Mucosa of descending colon (tissue), 3 donors: ENCODE data around the gene TLL1. TPM values are rescaled to one million over a fixed set of nuclear protein-coding genes. Genes with fewer than 3 reads are reported as not detected.

Experiments used
- ATAC-seq: fragments of 200-7000 bp; cut with Tn5 transposase; one replicate; pipeline ENCODE4 v1.9.1; 2020; ENCODE audit warnings: mild to moderate bottlenecking, moderate library complexity
- DNase-seq, 3 donors: peaks; one replicate each; pipeline ENCODE4 v3.0.0-alpha.2; 2020
- H3K36me3 ChIP-seq: fragments of 200-600 bp; one replicate; pipeline ENCODE4 v1.8.0; 2021; ENCODE audit warnings: low read depth, mild to moderate bottlenecking
- H3K4me1 ChIP-seq: fragments of 200-600 bp; one replicate; pipeline ENCODE4 v1.8.0; 2021; ENCODE audit warnings: low read depth, mild to moderate bottlenecking
- H3K4me3 ChIP-seq: fragments of 200-600 bp; one replicate; pipeline ENCODE4 v1.8.0; 2021; ENCODE audit warnings: mild to moderate bottlenecking
- H3K9me3 ChIP-seq: fragments of 200-600 bp; one replicate; pipeline ENCODE4 v1.8.0; 2021; ENCODE audit warnings: mild to moderate bottlenecking
- intact Hi-C, 2 donors: fragments of 100-400 bp; cut with DNase I in 1 of 2; cut with micrococcal nuclease in 1 of 2; formaldehyde crosslinking; loops; one replicate each; pipeline versions ENCODE4 v1.11.0 to v1.11.1; 2022; cut with DNase I, micrococcal nuclease
- total RNA-seq, 3 donors: library from RNA; stranded (reverse); fragmentation: NEBNext Ultra II Directional in 2 of 3; extraction: Animal tissue kit (Norgen Biotek cat#: 25700) in 2 of 3; gene quantifications; one replicate each; pipeline versions ENCODE4 v1.2.1 to v1.2.4, GENCODE V29; 2021 to 2023
- TF ChIP-seq, protein P1 (sequence below): fragments of 200-600 bp; IDR thresholded peaks from one replicate; pipeline ENCODE4 v1.8.0; 2022; ENCODE audit warnings: antibody characterized with exemption, mild to moderate bottlenecking
- donor health status: DM: no; HTN: no; CAD: no; lungs with moderate emphysema.
- donor health status: DM: no; HTN: no; CAD: no.
- donor health status: DM: no; HTN: yes; CAD: no.

TLL1 gene
- total RNA-seq, 3 donors from 2014 or later: 2.4 to 4.8 (median 2.5) TPM

DNA sequence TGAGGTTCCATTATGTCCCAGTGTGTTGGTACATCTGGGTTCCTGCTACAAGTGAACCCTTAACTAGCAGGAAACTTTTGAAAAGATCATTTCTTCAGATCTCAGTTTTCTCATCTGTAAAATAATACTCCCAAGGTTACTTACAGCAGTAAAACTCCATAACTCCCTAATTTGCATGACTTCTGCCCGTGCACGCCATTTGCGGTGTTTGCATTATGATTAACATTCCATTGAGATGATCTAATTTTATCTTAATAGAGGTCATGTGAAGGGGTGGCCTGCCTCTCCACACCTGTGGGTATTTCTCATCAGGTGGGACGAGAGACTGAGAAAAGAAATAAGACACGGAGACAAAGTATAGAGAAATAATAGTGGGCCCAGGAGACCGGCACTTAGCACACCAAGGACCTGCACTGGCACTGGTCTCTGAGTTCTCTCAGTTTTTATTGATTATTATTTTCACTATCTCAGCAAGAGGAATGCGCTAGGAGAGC, 219.8 kb downstream of the TLL1 start:
- no peak for ATAC-seq
- Histone ChIP-seq H3K36me3 (no peaks in the 10 kb centered on the region), H3K4me1 (no peaks in the 10 kb centered on the region), H3K4me3 (no peak overlapping the region), H3K9me3 (no peaks in the 10 kb centered on the region)
- intact Hi-C loops: loop anchor here in 1 of 2 donors (5.0 kb wide), 1 partner anchor 556 kb away; no protein-coding TSS in a partner anchor
- TF ChIP-seq, protein P1, sequence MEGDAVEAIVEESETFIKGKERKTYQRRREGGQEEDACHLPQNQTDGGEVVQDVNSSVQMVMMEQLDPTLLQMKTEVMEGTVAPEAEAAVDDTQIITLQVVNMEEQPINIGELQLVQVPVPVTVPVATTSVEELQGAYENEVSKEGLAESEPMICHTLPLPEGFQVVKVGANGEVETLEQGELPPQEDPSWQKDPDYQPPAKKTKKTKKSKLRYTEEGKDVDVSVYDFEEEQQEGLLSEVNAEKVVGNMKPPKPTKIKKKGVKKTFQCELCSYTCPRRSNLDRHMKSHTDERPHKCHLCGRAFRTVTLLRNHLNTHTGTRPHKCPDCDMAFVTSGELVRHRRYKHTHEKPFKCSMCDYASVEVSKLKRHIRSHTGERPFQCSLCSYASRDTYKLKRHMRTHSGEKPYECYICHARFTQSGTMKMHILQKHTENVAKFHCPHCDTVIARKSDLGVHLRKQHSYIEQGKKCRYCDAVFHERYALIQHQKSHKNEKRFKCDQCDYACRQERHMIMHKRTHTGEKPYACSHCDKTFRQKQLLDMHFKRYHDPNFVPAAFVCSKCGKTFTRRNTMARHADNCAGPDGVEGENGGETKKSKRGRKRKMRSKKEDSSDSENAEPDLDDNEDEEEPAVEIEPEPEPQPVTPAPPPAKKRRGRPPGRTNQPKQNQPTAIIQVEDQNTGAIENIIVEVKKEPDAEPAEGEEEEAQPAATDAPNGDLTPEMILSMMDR: no peak
- no peak for DNase-seq

DNA sequence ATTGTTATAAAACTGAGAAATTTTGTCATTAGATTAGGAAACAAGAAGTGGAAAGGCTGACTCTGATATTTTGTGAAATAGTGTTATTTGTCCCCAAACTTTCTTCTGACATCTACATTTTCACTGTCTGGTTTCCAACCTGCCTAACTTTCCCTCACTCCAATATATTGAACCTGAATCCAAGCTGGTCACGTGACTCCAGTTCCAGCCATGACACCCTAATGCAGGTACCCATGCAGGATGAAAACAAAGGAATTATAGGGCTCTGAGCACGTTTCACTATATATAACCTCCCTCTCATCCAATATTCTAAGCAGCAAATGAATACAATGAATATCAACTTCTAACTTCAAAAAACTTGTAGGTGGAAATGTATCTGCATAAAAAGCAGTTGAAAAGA, 231.6 kb downstream of the TLL1 start:
- H3K36me3 ChIP-seq: no peaks in the 10 kb centered on the region
- H3K4me1 ChIP-seq: no peaks in the 10 kb centered on the region
- no peaks in the 10 kb centered on the region for H3K9me3 ChIP-seq
- H3K4me3 ChIP-seq: no peak overlapping the region
- DNase-seq (no peak), ATAC-seq (no peak)
- intact Hi-C loops: no loop called here
- TF ChIP-seq, protein P1: no peak

DNA sequence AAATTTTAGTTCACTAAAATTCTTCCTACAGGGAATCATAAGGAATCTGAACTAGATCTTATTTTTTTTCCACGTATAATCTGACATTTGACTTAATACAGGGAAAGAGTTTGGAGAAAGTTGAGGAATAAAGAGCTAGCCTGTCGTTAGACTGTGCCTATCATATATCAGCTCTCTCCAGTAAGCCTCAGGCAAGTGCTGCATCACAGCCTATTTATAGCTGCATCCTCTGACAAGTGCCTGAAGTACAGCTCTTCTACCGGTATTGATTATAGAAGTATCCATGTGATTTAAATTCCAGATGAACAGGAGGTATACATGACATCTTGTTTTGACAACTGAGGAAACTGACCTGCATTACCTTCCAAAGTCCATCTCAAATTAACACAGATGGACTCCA, 248.9 kb downstream of the TLL1 start:
- TF ChIP-seq, protein P1: no peak
- Histone ChIP-seq H3K36me3 (no peaks in the 10 kb centered on the region), H3K4me1 (no peaks in the 10 kb centered on the region), H3K9me3 (no peaks in the 10 kb centered on the region), H3K4me3 (no peak overlapping the region)
- intact Hi-C loops: no loop called here
- ATAC-seq (no peak), DNase-seq (no peak)

DNA sequence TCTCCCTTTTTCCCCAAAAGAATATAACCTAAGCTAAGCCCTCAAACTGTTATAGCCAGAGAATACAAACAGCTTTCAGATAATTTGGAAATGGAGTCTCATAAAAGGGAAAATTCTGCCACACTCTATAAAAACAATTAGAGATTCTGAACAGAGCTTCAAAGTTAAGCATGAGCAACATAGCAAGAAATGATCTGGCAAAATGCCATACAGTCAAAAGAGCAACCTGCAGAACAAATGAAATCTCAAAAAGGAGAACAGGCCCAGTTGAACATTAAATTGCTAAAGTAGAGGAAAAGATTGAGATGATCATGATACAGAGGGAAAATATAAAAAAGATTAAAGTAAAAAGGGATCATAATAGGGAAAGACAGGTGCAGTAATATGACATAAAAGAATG, 250.5 kb downstream of the TLL1 start:
- TF ChIP-seq, protein P1: no peak

DNA sequence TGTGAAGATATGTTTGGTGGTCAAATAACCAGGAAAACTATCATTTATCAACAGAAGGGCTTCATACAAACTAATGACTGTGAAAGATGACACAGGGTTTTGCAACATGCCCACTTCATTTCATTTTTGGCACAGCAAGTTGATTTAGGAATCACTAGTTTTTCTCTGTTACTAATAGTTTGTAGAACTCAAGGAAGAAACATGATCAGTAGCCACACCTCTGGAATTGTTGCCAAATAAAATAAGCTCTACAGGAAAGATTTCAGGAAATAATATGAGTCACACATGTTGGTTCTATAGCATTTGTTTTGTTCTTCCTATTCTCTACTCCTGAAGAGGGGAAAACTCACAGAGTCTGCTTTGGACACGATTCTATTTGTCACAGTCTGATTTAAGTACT, 255.4 kb downstream of the TLL1 start:
- Histone ChIP-seq H3K9me3 (no peaks in the 10 kb centered on the region), H3K36me3 (no peaks in the 10 kb centered on the region)

More for the DNA sequence above, 250.5 kb downstream of the TLL1 start:
- Histone ChIP-seq H3K9me3 (no peaks in the 10 kb centered on the region), H3K36me3 (no peaks in the 10 kb centered on the region), H3K4me3 (no peak overlapping the region), H3K4me1 (no peaks in the 10 kb centered on the region)
- ATAC-seq (no peak), DNase-seq (no peak)
- intact Hi-C loops: no loop called here

More for the DNA sequence above, 255.4 kb downstream of the TLL1 start:
- Histone ChIP-seq H3K4me3 (no peak overlapping the region), H3K4me1 (no peaks in the 10 kb centered on the region)
- DNase-seq: no peak
- intact Hi-C loops: no loop called here
- ATAC-seq: no peak
- TF ChIP-seq, protein P1: no peak
